Esophagus squamous epithelium (tissue), 5 donors: ENCODE data around the gene ADAMTS15. TPM values are rescaled to one million over a fixed set of nuclear protein-coding genes. Genes with fewer than 3 reads are reported as not detected.
A peak's percentile ranks its signal among the peaks of the same experiment; 100 is the strongest.

Source experiments
- DNase-seq: peaks from one replicate; lab custom pipeline; 2025; lab: John Stamatoyannopoulos, UW
- H3K27ac ChIP-seq, 4 donors: fragments of 200-600 bp; sonication (generic); one replicate each; pipeline ENCODE4 v1.5.1; 2016 to 2019; ENCODE audit warnings: mild to moderate bottlenecking in 1 of 4
- H3K27me3 ChIP-seq, 4 donors: fragments of 200-600 bp; sonication (generic); 1 replicate in 3 of 4; 2 replicates in 1 of 4; pipeline versions ENCODE4 v1.5.1 to v1.6.0; 2017 to 2021; ENCODE audit warnings: antibody characterized with exemption in 1 of 4
- H3K36me3 ChIP-seq, 3 donors: fragments of 200-600 bp; sonication (generic); one replicate each; pipeline ENCODE4 v1.5.1; 2016 to 2019
- H3K4me1 ChIP-seq, 3 donors: fragments of 200-600 bp; sonication (generic); one replicate each; pipeline ENCODE4 v1.5.1; 2017 to 2019
- H3K4me3 ChIP-seq, 4 donors: fragments of 200-600 bp; sonication (generic); 1 replicate in 3 of 4; 2 replicates in 1 of 4; pipeline ENCODE4 v1.5.1; 2016 to 2019; ENCODE audit warnings: mild to moderate bottlenecking in 2 of 4, moderate library complexity in 1 of 4
- H3K9me3 ChIP-seq, 3 donors: fragments of 200-600 bp; sonication (generic); one replicate each; pipeline ENCODE4 v1.5.1; 2016 to 2019
- POLR2A ChIP-seq, 4 donors: fragments of 450-650 bp; IDR thresholded peaks; one replicate each; pipeline ENCODE4 v1.6.1; 2017; ENCODE audit warnings: antibody characterized with exemption in 4 of 4, mild to moderate bottlenecking in 4 of 4, moderate library complexity in 3 of 4
- WGBS, 2 donors: methylation state at CpG; one replicate each; pipeline ENCODE4 v1.1.5; 2018; 5-methylcytosine and 5-hydroxymethylcytosine counted together
- intact Hi-C: fragments of 100-400 bp; cut with DNase I; formaldehyde crosslinking; loops from one replicate; pipeline ENCODE4 v1.15.0; 2022
- total RNA-seq, 4 donors: library from RNA; depleted of rRNA; stranded (reverse); fragments of >200 nt; gene quantifications; one replicate each; pipeline ENCODE4 v1.1.0, GENCODE V29; 2016
- TF ChIP-seq, protein P1 (sequence below), 6 experiments: fragments of 450-650 bp in 4 of 6; fragments of 200-600 bp in 2 of 6; sonication (generic) in 2 of 6; IDR thresholded peaks; one replicate each; pipeline ENCODE4 v1.5.1; 2016 to 2019; ENCODE audit warnings: antibody characterized with exemption in 6 of 6, mild to moderate bottlenecking in 4 of 6, moderate library complexity in 4 of 6
- donor health status: DM: yes; HTN: yes; CAD: no.

Gene ADAMTS15
- total RNA-seq, 4 donors from 2014 or later = 0.11 to 5.7 (median 2.1) TPM

DNA sequence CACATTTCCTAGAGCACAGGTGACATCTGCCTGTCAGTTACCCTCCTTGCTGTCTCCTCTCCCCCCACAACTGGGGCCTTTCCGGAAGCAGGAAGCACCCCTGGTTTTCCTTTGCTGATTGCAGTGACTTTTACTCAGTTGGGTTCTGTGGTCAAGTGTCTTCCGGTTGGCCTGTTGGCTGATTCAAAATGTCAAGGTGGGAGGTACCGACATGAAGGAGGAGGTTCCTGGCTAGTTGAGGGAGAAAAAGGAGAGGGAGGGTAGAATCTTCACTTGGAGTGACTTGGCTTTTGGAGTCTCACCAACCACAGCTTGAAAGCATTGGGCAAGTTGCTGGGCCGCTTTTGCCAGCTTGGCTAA is 9.3 kb upstream of the ADAMTS15 start:
- Histone ChIP-seq H3K9me3 (no peaks in the 10 kb centered on the region), H3K4me3 (no peak overlapping the region), H3K27me3 (no peaks in the 10 kb centered on the region), H3K27ac (no peak overlapping the region), H3K4me1 (peaks cover 0 to 19% (median 12%) of the 10 kb centered on the region in 3 donors), H3K36me3 (no peaks in the 10 kb centered on the region)
- intact Hi-C loops = loop anchor here (5.0 to 10.0 kb wide), 2 partner anchors 423 to 456 kb away; no protein-coding TSS in a partner anchor
- TF ChIP-seq, protein P1, sequence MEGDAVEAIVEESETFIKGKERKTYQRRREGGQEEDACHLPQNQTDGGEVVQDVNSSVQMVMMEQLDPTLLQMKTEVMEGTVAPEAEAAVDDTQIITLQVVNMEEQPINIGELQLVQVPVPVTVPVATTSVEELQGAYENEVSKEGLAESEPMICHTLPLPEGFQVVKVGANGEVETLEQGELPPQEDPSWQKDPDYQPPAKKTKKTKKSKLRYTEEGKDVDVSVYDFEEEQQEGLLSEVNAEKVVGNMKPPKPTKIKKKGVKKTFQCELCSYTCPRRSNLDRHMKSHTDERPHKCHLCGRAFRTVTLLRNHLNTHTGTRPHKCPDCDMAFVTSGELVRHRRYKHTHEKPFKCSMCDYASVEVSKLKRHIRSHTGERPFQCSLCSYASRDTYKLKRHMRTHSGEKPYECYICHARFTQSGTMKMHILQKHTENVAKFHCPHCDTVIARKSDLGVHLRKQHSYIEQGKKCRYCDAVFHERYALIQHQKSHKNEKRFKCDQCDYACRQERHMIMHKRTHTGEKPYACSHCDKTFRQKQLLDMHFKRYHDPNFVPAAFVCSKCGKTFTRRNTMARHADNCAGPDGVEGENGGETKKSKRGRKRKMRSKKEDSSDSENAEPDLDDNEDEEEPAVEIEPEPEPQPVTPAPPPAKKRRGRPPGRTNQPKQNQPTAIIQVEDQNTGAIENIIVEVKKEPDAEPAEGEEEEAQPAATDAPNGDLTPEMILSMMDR (IDR thresholded peaks at IDR 0.05) = no peak
- TF ChIP-seq POLR2A (IDR thresholded peaks at IDR 0.05) = no peak
- DNase-seq = no peak
- 60 to 83% methylated on average over 1 to 4 of the region's 4 CpGs for WGBS, 2 donors

DNA sequence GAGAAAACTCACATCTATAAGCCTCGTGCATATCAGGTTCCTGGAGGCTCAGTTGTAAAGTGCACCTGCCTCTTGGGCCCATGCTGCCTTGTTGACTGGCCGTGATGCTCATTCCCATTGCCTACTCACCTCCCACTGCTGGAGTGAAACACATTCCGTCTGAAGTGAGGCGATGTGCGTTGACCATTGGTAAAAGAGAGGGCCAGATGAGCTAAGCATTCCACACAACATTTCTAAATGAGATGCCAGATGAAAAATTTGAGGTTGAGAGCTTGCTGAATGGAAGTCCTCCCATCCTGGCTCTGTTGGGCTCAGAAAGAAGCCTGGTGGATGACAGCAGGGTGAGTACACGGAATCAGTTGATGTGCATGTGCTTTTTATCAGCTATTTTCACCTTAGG is 8.6 kb upstream of the ADAMTS15 start:
- TF ChIP-seq, protein P1 (IDR thresholded peaks at IDR 0.05) = no peak
- DNase-seq = no peak
- intact Hi-C loops = loop anchor here (5.0 to 10.0 kb wide), 2 partner anchors 422 to 455 kb away; no protein-coding TSS in a partner anchor
- 74 to 83% methylated on average over 4 to 6 of the region's 6 CpGs for WGBS, 2 donors
- Histone ChIP-seq H3K4me3 (no peak overlapping the region), H3K27ac (no peak overlapping the region), H3K36me3 (no peaks in the 10 kb centered on the region), H3K4me1 (peaks cover 0 to 19% (median 12%) of the 10 kb centered on the region in 3 donors), H3K27me3 (no peaks in the 10 kb centered on the region), H3K9me3 (no peaks in the 10 kb centered on the region)

DNA sequence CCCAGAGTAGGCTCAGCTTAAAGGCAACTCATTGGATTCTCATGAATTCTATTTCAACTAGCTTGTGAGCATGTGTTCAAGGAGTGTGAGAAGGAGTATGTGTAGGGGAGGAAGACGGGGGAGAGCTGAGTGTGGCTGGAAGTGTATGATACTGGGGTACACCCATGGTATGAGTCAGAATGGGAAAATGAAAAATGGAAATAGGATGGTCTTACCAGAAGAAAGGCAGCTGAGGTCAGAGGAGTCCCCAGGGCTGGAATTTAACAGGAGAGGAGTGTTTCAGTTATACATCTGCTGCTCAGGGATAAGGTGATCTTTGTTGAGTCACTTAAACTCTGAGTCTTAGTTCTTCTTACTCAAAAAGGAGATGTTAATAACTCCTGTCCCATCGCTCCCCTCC is 6.7 kb upstream of the ADAMTS15 start:
- H3K27me3 ChIP-seq = no peaks in the 10 kb centered on the region
- H3K27ac ChIP-seq = no peak overlapping the region
- no peaks in the 10 kb centered on the region for H3K9me3 ChIP-seq
- TF ChIP-seq, protein P1 (IDR thresholded peaks at IDR 0.05) = no peak
- TF ChIP-seq POLR2A (IDR thresholded peaks at IDR 0.05) = no peak
- peaks cover 0 to 7% (median 6%) of the 10 kb centered on the region in 3 donors for H3K4me1 ChIP-seq
- DNase-seq = no peak
- WGBS, 2 donors = 89 to 97% methylated on average over 2 of the region's 2 CpGs
- no peaks in the 10 kb centered on the region for H3K36me3 ChIP-seq
- H3K4me3 ChIP-seq = no peak overlapping the region
- intact Hi-C loops = no loop called here

DNA sequence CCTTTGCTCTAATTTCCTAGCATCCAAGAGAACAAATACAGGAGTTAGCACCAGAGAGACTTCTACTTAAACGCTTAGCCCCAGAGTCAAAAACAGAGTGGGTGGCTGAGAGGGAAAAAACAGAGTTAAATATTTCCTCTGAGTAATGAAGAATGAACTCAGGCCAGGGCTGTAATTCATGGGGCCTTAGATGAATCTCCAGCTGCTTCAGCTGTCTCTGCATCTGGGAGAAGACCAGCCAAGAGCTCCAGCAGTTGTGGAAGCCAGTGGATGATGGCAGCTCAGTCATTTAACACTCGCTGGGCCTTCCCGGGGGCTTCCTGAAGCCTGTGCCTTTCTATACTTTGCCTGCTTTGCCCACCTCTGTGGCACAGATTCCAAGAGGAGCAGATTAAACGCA is 5.7 kb upstream of the ADAMTS15 start:
- H3K4me3 ChIP-seq = no peak overlapping the region
- intact Hi-C loops = no loop called here
- no peaks in the 10 kb centered on the region for H3K27me3 ChIP-seq
- H3K4me1 ChIP-seq = peaks cover 0 to 6% (median 6%) of the 10 kb centered on the region in 3 donors
- no peaks in the 10 kb centered on the region for H3K36me3 ChIP-seq
- peak overlapping the region in 1 of 4 donors; percentile 44 for H3K27ac ChIP-seq
- TF ChIP-seq POLR2A (IDR thresholded peaks at IDR 0.05) = no peak
- TF ChIP-seq, protein P1 (IDR thresholded peaks at IDR 0.05) = no peak
- no peak for DNase-seq
- no peaks in the 10 kb centered on the region for H3K9me3 ChIP-seq
- WGBS, 2 donors = 58 to 70% methylated on average over 4 of the region's 4 CpGs

DNA sequence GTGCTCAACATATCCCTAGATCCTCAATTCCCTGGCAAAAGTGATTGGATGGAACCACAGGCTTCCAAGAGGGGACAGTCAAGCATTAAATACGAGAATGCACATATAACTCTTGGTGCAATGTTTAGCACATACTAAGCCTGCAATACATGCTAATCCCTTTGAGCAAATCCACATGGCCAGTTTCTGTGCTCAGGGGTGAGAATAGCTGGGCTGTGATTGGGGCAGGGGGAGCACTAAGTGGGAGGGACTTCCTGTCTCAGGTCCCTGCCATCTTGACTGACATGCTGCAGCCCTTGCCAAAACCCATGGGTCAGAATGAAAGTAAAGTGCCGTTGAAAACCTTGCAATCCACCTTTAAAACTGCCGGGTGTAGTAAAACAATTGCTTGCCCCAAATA is 2.7 kb upstream of the ADAMTS15 start:
- no peak for TF ChIP-seq POLR2A (IDR thresholded peaks at IDR 0.05)
- TF ChIP-seq, protein P1 (IDR thresholded peaks at IDR 0.05) = no peak

More for the DNA sequence above, 2.7 kb upstream of the ADAMTS15 start:
- intact Hi-C loops = loop anchor here (5.0 kb wide), 1 partner anchor 407 kb away; no protein-coding TSS in a partner anchor
- no peaks in the 10 kb centered on the region for H3K36me3 ChIP-seq
- H3K27ac ChIP-seq = no peak overlapping the region
- WGBS, 2 donors = 84 to 88% methylated on average over 3 of the region's 3 CpGs
- H3K4me3 ChIP-seq = no peak overlapping the region
- peaks cover 11 to 30% (median 15%) of the 10 kb centered on the region in 3 donors for H3K4me1 ChIP-seq
- H3K9me3 ChIP-seq = no peaks in the 10 kb centered on the region
- DNase-seq = no peak
- peaks cover 0 to 30% (median 0%) of the 10 kb centered on the region in 4 donors for H3K27me3 ChIP-seq
